Endodermal cell (in vitro differentiated cells): ENCODE data around the gene GTF3C2. TPM values are rescaled to one million over a fixed set of nuclear protein-coding genes. Genes with fewer than 3 reads are reported as not detected.

Source experiments
- DNase-seq: peaks from one replicate; pipeline ENCODE4 v3.0.0-alpha.2; 2017
- H3K27ac ChIP-seq: 2 replicates; pipeline ENCODE4 v1.5.1; 2013; ENCODE audit warnings: mild to moderate bottlenecking, low read depth, low read length, moderate library complexity
- H3K27me3 ChIP-seq: 2 replicates; pipeline ENCODE4 v1.6.1; 2013; ENCODE audit warnings: mild to moderate bottlenecking, low read length, moderate library complexity; ENCODE audit not compliant: insufficient read depth, control insufficient read depth, poor library complexity, severe bottlenecking
- H3K36me3 ChIP-seq: 2 replicates; pipeline ENCODE4 v1.7.0; 2013; ENCODE audit warnings: mild to moderate bottlenecking, low read length, moderate library complexity; ENCODE audit not compliant: control insufficient read depth, insufficient read depth
- H3K4me1 ChIP-seq: one replicate; pipeline ENCODE4 v1.7.0; 2013; ENCODE audit warnings: low read length; ENCODE audit not compliant: control insufficient read depth, insufficient read depth
- H3K4me3 ChIP-seq: 2 replicates; pipeline ENCODE4 v1.5.1; 2013; ENCODE audit warnings: mild to moderate bottlenecking, low read length, moderate library complexity
- H3K9ac ChIP-seq: 2 replicates; pipeline ENCODE4 v1.6.1; 2013; ENCODE audit warnings: mild to moderate bottlenecking, low read length, moderate library complexity; ENCODE audit not compliant: poor library complexity, severe bottlenecking; ENCODE audit errors: extremely low read depth
- H3K9me3 ChIP-seq: 2 replicates; pipeline ENCODE4 v1.6.1; 2013; ENCODE audit warnings: mild to moderate bottlenecking, low read length, moderate library complexity; ENCODE audit not compliant: control insufficient read depth
- H3K27ac Mint-ChIP-seq: 2 replicates; pipeline ENCODE4 v1.8.0; 2020; ENCODE audit warnings: mixed read lengths
- H3K27me3 Mint-ChIP-seq: 2 replicates; pipeline ENCODE4 v1.8.0; 2021; ENCODE audit warnings: mild to moderate bottlenecking, mixed read lengths; ENCODE audit not compliant: insufficient read depth
- H3K36me3 Mint-ChIP-seq: 2 replicates; pipeline ENCODE4 v1.8.0; 2020; ENCODE audit warnings: low read depth, mixed read lengths
- H3K4me1 Mint-ChIP-seq: 2 replicates; pipeline ENCODE4 v1.8.0; 2020; ENCODE audit warnings: mixed read lengths
- H3K4me3 Mint-ChIP-seq: 2 replicates; pipeline ENCODE4 v1.8.0; 2020; ENCODE audit warnings: mild to moderate bottlenecking, moderate library complexity, mixed read lengths
- H3K9me3 Mint-ChIP-seq: 2 replicates; pipeline ENCODE4 v1.8.0; 2020; ENCODE audit warnings: mild to moderate bottlenecking, mixed read lengths
- WGBS, 2 experiments: methylation state at CpG; one replicate each; pipeline versions ENCODE4 v1.1.5 to v1.1.7; 2013; ENCODE audit warnings: missing lambda C conversion rate in 2 of 2, mixed read lengths in 1 of 2; ENCODE audit not compliant: insufficient coverage in 1 of 2, insufficient read length in 1 of 2; 5-methylcytosine and 5-hydroxymethylcytosine counted together
- total RNA-seq, 2 donors: library from RNA; stranded (reverse); fragmentation: NEBNext Ultra II Directional in 1 of 2; extraction: Animal tissue kit (Norgen Biotek cat#: 25700) in 1 of 2; gene quantifications; 2 replicates in 1 of 2; 3 replicates in 1 of 2; pipeline ENCODE4 v1.2.1, GENCODE V29; 2021
- TF ChIP-seq, protein P1 (sequence below): fragments of 200-600 bp; sonication (generic); conservative IDR thresholded peaks from 2 replicates; pipeline ENCODE4 v1.5.0; 2021; ENCODE audit warnings: antibody characterized with exemption, mild to moderate bottlenecking

The GTF3C2 gene
- total RNA-seq, 2 donors from 2014 or later: 105 to 120 TPM

DNA sequence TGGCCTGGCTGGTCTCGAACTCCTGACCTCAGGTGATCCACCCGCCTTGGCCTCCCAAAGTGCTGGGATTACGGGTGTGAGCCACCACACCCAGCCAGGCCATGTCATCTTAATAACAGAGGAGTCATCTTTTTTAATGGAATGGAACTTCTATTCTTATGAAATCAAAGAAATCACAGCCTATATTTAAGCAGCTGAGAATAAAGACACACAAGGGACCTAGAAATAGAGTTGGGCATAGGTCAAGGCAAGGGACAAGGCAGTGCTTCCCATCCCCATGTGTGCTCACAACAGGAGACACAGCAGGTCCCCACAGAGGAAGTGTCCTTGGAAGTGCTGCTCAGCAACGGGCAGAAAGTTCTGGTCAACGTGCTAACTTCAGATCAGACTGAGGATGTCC lies 17.0 kb upstream of the GTF3C2 start:
- no peak overlapping the region for H3K4me3 Mint-ChIP-seq
- TF ChIP-seq, protein P1, sequence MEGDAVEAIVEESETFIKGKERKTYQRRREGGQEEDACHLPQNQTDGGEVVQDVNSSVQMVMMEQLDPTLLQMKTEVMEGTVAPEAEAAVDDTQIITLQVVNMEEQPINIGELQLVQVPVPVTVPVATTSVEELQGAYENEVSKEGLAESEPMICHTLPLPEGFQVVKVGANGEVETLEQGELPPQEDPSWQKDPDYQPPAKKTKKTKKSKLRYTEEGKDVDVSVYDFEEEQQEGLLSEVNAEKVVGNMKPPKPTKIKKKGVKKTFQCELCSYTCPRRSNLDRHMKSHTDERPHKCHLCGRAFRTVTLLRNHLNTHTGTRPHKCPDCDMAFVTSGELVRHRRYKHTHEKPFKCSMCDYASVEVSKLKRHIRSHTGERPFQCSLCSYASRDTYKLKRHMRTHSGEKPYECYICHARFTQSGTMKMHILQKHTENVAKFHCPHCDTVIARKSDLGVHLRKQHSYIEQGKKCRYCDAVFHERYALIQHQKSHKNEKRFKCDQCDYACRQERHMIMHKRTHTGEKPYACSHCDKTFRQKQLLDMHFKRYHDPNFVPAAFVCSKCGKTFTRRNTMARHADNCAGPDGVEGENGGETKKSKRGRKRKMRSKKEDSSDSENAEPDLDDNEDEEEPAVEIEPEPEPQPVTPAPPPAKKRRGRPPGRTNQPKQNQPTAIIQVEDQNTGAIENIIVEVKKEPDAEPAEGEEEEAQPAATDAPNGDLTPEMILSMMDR: no peak
- peaks cover 68% of the 10 kb centered on the region for H3K36me3 ChIP-seq
- peaks cover 63% of the 10 kb centered on the region for H3K36me3 Mint-ChIP-seq
- no peak overlapping the region for H3K27ac ChIP-seq
- H3K4me1 ChIP-seq: peaks cover 2% of the 10 kb centered on the region
- no peak overlapping the region for H3K9ac ChIP-seq
- no peaks in the 10 kb centered on the region for H3K9me3 ChIP-seq
- H3K27me3 ChIP-seq: no peaks in the 10 kb centered on the region
- no peak overlapping the region for H3K27ac Mint-ChIP-seq
- no peak for DNase-seq
- WGBS, 2 experiments: 95 to 100% methylated on average over 4 to 5 of the region's 5 CpGs
- no peak overlapping the region for H3K4me3 ChIP-seq
- H3K4me1 Mint-ChIP-seq: peaks cover 25% of the 10 kb centered on the region
- H3K9me3 Mint-ChIP-seq: no peaks in the 10 kb centered on the region
- no peaks in the 10 kb centered on the region for H3K27me3 Mint-ChIP-seq

DNA sequence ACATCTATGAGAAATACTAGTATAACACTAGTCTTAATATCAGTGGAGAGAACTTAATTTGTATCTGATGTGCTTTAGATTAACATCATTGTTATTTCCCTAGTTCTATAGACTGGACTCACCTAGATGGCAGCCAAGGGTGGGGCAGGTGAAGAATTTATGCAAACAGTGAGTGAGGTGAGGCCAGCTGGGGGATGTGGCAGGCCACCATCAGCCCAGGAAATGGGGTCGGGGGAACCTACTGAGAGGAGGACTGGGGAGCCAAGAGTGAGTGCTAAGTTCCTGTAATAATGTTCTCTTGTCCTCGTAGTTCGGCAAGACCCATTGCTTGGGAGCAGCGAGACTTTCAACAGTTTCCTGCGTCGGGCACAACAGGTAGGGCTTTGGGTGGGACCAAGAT lies 16.4 kb upstream of the GTF3C2 start:
- WGBS, 2 experiments: 92 to 93% methylated on average over 6 of the region's 6 CpGs
- Mint-ChIP-seq H3K4me1 (peaks cover 26% of the 10 kb centered on the region), H3K27me3 (no peaks in the 10 kb centered on the region), H3K36me3 (peaks cover 63% of the 10 kb centered on the region), H3K9me3 (no peaks in the 10 kb centered on the region), H3K4me3 (no peak overlapping the region), H3K27ac (peak overlapping the region; percentile 16)
- Histone ChIP-seq H3K4me3 (no peak overlapping the region), H3K4me1 (peaks cover 2% of the 10 kb centered on the region), H3K9me3 (no peaks in the 10 kb centered on the region), H3K36me3 (peaks cover 68% of the 10 kb centered on the region), H3K27ac (no peak overlapping the region), H3K27me3 (no peaks in the 10 kb centered on the region), H3K9ac (no peak overlapping the region)
- no peak for DNase-seq
- TF ChIP-seq, protein P1: no peak

DNA sequence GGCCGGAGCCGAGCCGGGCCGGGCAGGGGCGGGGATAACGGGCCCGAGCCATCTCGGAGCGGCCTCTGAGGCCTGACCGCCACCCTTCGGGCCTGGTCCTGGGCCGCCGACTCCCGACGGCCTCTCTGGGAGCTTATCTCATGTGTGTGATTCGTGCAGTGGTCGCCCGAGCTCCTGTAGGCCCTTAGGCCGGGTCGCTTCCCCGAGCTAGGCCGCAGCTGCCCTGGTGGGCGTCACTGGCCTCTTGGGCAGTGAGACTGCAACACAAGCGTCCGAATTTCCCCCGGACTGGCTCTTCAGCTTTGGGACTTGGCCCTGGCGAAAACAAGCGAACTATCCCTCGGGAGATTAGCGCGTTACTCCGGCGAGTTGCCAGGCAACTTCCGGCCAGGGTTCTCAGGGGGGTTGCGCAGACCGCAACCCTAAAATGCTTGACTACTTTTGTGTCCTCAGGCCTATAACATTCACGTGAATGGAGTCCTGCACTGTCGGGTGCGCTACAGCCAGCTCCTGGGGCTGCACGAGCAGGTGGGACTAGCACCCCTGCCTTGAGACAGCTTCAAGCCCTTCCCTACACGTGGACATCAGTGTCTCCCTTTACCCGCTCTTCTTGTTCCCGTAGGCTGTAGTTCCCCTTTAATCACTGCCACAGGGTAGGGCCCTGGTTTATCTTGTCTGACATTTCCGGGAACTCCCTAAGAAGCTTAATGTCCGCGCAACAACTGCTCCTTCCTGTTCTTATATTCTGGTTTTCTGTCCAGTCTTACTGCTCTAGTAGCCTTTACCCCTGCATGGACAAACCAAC lies 14.5 kb upstream of the GTF3C2 start:
- Histone ChIP-seq H3K27me3 (no peaks in the 10 kb centered on the region), H3K4me1 (peaks cover 2% of the 10 kb centered on the region), H3K4me3 (peak overlapping the region; percentile 98), H3K9me3 (no peaks in the 10 kb centered on the region), H3K9ac (peak overlapping the region; percentile 94), H3K27ac (peak overlapping the region; percentile 52), H3K36me3 (peaks cover 67% of the 10 kb centered on the region)
- no peaks in the 10 kb centered on the region for H3K27me3 Mint-ChIP-seq
- no peaks in the 10 kb centered on the region for H3K9me3 Mint-ChIP-seq
- DNase-seq: peak; percentile 66
- TF ChIP-seq, protein P1: no peak
- H3K36me3 Mint-ChIP-seq: peaks cover 63% of the 10 kb centered on the region
- H3K27ac Mint-ChIP-seq: peak overlapping the region; percentile 94
- peak overlapping the region; percentile 92 for H3K4me3 Mint-ChIP-seq
- H3K4me1 Mint-ChIP-seq: peaks cover 26% of the 10 kb centered on the region
- WGBS, 2 experiments: 6 to 8% methylated on average over 29 to 46 of the region's 46 CpGs
